ENCODE results near the gene MEGF9.

Gene MEGF9

GRCh38 chr9:120730654-120731514 is 16.6 kb upstream of the MEGF9 start:
- peak; percentile 80 for DNase-seq (ENCODE audit: low spot score)

DNA sequence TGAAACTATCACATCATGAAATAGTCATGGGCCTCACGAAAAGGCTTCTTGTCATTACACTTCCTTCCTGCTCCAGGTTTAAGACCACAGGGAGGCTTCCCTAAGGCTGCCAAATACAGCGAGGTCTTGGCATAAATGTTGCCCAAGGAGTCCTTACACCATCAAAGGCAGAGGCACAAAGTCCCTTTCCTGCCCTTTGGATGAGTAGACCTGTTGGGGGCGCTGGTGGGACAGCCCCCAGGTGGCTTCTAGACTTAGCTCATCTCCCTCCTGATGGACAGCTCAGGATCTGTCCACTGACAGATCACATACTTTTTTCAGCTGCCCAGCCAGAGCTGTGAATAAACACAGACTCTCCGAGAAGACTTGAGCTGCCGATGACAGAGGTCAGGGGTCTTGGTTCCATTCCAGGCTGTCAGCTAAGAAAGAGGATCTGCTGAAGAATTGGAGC is 15.5 kb upstream of the MEGF9 start:
- no peak for DNase-seq (ENCODE audit: low spot score)

DNA sequence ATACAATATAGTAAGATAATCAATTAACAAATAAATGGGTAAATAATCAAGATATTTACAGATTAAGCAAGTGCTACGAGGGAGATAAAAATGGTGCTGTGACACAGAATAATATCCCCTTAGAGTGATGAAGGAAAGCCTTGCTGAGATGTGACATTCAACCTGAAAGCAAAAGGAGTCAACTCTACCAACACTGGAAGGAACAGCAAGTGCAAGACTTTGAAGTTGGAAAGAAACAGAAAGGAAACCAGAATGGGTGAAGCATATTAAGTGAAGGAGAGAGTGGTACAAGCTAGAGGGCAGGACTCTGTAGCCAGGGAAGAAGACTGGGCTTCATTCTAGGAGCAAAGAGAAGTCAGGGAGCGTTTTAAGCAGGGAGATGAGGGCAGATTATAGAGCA is 12.2 kb upstream of the MEGF9 start:
- no peak for DNase-seq (ENCODE audit: low spot score)

DNA sequence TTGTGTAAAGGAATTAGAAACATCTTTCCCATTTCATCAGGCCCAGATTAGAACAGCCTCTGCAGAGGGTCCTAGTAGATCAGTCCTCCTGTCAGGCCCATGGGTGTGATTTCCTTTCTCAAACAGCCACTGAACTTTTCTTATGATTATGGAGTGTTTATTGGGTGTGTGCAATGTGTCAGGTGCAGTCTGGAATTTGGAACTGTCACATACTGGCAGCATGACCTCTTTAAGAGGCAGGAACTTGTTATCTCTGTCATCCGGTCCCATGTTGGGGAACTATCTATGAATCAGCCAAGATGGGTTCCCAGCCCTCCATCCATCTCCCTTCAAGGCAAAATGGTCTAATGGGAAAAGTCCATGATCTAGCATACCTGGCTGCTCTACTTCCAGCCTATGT is 11.6 kb upstream of the MEGF9 start:
- no peak for DNase-seq (ENCODE audit: low spot score)

- no peak for DNase-seq (ENCODE audit: low spot score)
Observed at GRCh38 chr9:120724757-120725400, 10.6 kb upstream of the MEGF9 start.

DNA sequence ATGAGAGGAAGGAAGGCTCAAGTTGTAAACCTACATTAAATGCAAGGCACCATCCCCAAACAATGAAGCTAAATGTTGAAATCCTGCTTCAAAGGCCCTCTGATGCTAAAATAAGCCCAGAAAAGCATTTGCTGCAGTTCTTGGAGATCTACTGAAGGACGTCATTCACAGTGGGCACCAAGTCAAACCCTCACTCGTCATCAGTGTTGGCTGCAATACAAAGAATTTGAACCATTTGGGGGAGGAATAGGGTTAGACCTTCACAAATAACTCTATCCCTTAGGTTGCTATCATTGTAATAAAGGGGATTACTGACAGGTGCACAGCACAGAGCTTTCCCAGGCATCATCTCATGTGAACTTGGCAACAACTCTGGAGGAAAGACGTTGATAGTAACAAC is 9.3 kb upstream of the MEGF9 start:
- DNase-seq (ENCODE audit: low spot score) = peak; percentile 50

- DNase-seq (ENCODE audit: low spot score) = no peak
Observed at GRCh38 chr9:120720404-120720803, 6.1 kb upstream of the MEGF9 start.

DNA sequence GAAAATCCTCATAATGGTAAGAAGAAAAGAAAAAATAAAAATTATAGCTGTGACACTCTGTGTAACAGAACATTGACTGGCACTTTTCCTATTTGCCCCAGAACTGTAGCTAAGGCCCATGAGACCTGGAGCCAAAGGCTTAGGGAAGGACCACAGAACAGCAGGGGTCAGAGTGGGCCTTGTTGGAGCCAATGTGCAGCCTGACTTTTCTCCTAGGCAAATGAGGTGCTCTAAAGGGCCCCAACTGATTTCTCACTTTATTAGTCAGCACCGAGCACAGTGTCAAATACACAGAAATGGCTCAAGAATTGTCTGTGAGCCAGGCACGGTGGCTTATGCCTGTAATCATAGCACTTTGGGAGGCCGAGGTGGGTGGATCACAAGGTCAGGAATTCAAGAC is 4.0 kb upstream of the MEGF9 start:
- DNase-seq (ENCODE audit: low spot score) = no peak

DNA sequence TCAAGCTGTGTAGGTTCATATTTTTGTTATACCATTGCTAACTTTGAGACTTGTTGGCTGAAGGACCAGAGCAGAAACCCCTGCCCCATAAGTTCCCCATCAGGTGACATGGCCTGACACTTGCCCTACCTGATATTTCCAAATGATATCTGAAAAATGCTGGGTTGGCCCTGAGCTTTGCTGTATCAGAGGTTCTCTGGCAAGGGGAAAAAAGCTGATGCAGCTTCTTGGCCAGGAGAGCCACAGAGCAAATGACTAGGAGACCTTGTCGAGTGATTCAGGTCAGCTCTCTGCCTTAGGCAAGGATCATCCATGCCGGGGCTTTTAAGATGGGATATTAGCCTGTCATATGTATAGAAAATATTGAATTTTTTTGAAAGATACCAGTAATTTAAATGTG is 2.9 kb upstream of the MEGF9 start:
- DNase-seq (ENCODE audit: low spot score) = no peak

- DNase-seq (ENCODE audit: low spot score) = no peak
Observed at GRCh38 chr9:120716483-120716882, 2.2 kb upstream of the MEGF9 start.

DNA sequence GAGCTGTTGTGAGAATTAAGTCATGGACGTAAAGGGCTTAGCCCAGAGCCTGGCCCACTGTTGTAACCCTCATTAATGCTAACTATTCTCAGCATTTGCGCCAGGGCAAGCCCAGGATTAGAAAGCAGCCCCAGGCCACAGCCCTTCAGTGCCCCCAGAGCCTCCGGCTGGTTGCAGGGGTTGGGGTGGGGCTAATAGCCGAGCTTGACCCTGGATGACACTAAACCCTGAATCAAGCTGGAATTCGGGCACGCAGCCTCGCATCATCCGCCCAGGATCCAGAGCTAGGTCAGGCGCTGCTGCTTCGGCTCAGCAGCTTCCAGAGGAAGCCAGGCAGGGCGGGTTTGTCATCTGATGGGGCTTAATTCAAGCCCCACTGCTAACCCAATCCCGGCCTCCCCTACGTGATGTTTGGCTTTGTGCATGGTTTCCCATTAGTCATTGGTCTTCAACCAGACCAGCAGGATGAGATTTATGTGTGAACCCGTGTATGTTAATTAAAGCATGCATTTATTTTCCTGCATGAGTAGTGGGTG is 1.2 kb upstream of the MEGF9 start:
- DNase-seq (ENCODE audit: low spot score) = peak; percentile 60

DNA sequence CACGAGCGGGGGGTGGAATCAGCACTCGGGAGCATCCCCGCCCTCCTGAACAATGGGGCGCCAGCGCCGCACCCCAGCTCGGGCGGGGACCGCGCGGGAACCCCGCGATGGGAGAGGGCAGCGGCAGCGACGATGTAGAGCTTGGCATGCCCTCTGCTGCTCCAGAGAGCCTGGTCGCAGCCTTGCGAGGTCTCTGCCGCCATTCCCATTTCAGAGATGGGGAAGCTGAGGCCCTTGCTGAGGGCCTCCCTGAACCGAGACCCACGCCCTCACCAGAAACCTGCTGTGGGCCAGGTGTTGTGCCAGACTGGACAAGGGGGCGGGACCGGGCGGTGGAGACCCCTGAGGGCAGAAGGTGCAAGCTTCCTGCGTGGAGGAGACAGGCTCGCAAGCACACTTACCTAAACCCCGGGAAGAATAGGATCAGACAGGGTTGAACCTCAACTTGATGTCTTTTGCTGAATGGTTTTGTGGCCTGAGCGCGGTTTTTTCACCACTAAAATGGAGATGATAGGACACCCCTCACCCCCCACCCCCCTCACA is 647 bp upstream of the MEGF9 start:
- DNase-seq (ENCODE audit: low spot score) = no peak

GRCh38 chr9:120713257-120714087 is 798 bp downstream of the MEGF9 start:
- peak; percentile 41 for DNase-seq (ENCODE audit: low spot score)

GRCh38 chr9:120712539-120713031 is 1.7 kb downstream of the MEGF9 start:
- DNase-seq (ENCODE audit: low spot score) = no peak

- DNase-seq (ENCODE audit: low spot score) = no peak
Observed at GRCh38 chr9:120711841-120712538, 2.3 kb downstream of the MEGF9 start.

- DNase-seq (ENCODE audit: low spot score) = no peak
Observed at GRCh38 chr9:120711354-120711753, 2.9 kb downstream of the MEGF9 start.

GRCh38 chr9:120710110-120710981 is 3.9 kb downstream of the MEGF9 start:
- peak; percentile 75 for DNase-seq (ENCODE audit: low spot score)

GRCh38 chr9:120708526-120709224 is 5.6 kb downstream of the MEGF9 start:
- peak; percentile 52 for DNase-seq (ENCODE audit: low spot score)

DNA sequence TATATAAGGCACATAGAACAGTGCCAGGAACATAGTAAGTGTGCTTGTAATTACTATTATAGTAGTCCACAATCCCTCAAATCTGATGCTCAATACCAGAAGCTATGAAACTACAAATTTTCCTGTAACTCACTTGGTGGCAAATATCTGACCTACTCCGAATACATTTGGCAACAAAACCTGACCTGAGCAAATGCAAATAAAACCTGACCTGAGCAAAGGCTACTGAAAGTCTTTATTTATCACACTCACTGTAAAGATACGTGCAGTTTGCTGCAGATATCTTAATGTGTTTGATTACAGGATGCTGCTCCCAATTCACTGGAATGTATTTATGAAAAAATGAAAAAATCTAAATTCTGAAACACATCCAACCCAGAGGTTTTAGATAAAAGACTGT is 7.1 kb downstream of the MEGF9 start:
- no peak for DNase-seq (ENCODE audit: low spot score)

DNA sequence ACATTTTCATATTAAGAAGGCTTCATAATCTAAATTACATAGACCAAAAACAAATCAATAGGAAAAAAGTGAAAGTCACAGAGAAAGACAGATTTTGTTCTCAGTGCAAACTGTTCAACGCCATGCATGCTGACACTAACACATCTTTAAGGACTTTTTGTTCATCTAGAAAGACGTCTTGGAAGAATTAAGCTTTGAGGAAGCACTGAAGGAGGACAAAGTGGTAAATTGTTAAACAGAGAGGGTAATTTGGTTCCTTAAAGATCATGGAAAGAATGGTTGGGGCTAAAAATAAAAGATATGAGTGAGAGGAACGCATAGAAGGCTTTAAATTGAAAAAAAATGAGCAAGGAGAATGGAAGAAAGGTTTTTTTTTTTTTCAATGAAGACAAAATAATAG is 9.1 kb downstream of the MEGF9 start:
- no peak for DNase-seq (ENCODE audit: low spot score)

Data from AG08396 (cell line).